Ishikawa (cell line): ENCODE data around the gene KIAA0586.

Experiments
- CEBPB ChIP-seq: IDR thresholded peaks from 2 replicates; pipeline ENCODE4 v1.6.1; 2012
- CREB1 ChIP-seq: IDR thresholded peaks from 2 replicates; pipeline ENCODE4 v1.6.1; 2012; ENCODE audit warnings: low read depth
- EGR1 ChIP-seq: IDR thresholded peaks from 2 replicates; pipeline ENCODE4 v1.6.1; 2012
- EP300 ChIP-seq: IDR thresholded peaks from 2 replicates; pipeline ENCODE4 v1.6.1; 2012; ENCODE audit warnings: borderline replicate concordance
- FOXM1 ChIP-seq: IDR thresholded peaks from 2 replicates; pipeline ENCODE4 v1.6.1; 2012; ENCODE audit warnings: low read depth, borderline replicate concordance
- NFIC ChIP-seq: IDR thresholded peaks from 2 replicates; pipeline ENCODE4 v1.6.1; 2012
- RAD21 ChIP-seq: IDR thresholded peaks from 2 replicates; pipeline ENCODE4 v1.6.1; 2012; ENCODE audit warnings: low read depth
- TAF1 ChIP-seq: IDR thresholded peaks from 2 replicates; pipeline ENCODE4 v1.6.1; 2012; ENCODE audit warnings: low read depth, mild to moderate bottlenecking
- TCF12 ChIP-seq: IDR thresholded peaks from 2 replicates; pipeline ENCODE4 v1.6.1; 2012; ENCODE audit warnings: low read depth
- TEAD4 ChIP-seq: IDR thresholded peaks from 2 replicates; pipeline ENCODE4 v1.6.1; 2012
- YY1 ChIP-seq: IDR thresholded peaks from 2 replicates; pipeline ENCODE4 v1.6.1; 2012; ENCODE audit warnings: low read depth
- ZBTB7A ChIP-seq: IDR thresholded peaks from 2 replicates; pipeline ENCODE4 v1.6.1; 2012; ENCODE audit warnings: low read depth
- TF ChIP-seq, protein P1 (sequence below): IDR thresholded peaks from 2 replicates; pipeline ENCODE4 v1.6.1; 2012
- TF ChIP-seq, protein P2 (sequence below): IDR thresholded peaks from 2 replicates; pipeline ENCODE4 v1.6.1; 2012
- TF ChIP-seq, protein P3 (sequence below): IDR thresholded peaks from 2 replicates; pipeline ENCODE4 v1.6.1; 2012; ENCODE audit warnings: low read depth, mild to moderate bottlenecking

The KIAA0586 gene

DNA sequence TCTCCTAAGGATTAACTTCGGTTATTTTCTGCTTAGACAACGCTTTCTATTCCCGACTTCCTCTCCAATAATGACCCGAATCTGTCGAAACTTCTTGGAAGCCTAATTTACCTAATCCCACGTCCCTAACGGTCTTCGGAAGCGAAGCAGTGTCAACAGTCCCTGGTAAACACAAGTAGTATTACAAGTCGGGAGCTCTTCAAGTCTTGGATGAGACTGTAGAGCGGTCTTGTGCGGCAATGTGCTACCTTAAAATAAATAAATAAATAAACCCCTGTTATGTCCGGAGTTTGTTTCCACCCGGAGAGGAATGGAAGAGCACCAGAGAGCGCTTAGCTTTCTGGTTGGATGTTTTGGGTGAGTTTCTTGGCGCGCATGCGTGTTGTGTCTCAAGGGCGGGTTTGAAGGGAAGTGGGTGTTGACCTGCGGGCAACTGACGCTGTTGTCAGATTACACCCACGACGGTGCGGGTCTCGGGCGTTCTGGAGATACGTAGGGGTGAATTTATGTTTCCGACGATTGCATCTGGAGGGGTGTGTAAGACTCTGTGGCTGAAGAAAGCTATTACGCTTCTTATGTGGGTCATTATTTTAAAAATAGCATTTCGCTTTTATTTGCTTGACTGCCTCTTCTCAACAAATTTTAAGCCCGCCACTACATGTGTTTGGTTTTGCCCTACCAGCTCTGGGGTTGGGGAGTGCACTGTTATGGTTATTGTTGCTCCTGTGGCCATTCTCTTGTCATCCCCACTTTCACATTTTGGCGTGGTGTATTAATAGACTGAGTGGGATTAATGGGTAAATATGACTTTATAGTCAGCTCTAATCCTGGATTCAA lies at the start of gene KIAA0586, which contains the start of gene TIMM9:
TSS of gene KIAA0586 (plus strand) at position 439 of the 837 bp plus-strand sequence. CDS start 546 bp downstream, outside the sequence.
TSS of gene TIMM9 (minus strand) at position 251 of the 837 bp plus-strand sequence. CDS start 15,586 bp downstream, outside the sequence.
- TF ChIP-seq EP300 (no peak), FOXM1 (peak; percentile 86), RAD21 (no peak), CREB1 (0 out of 2 replicates have a peak, but pooled peaks have one; percentile 26)
- TF ChIP-seq, protein P1, sequence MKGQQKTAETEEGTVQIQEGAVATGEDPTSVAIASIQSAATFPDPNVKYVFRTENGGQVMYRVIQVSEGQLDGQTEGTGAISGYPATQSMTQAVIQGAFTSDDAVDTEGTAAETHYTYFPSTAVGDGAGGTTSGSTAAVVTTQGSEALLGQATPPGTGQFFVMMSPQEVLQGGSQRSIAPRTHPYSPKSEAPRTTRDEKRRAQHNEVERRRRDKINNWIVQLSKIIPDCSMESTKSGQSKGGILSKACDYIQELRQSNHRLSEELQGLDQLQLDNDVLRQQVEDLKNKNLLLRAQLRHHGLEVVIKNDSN: no peak
- TF ChIP-seq, protein P2, sequence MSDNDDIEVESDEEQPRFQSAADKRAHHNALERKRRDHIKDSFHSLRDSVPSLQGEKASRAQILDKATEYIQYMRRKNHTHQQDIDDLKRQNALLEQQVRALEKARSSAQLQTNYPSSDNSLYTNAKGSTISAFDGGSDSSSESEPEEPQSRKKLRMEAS: no peak; the same call in none of the 2 replicates

DNA sequence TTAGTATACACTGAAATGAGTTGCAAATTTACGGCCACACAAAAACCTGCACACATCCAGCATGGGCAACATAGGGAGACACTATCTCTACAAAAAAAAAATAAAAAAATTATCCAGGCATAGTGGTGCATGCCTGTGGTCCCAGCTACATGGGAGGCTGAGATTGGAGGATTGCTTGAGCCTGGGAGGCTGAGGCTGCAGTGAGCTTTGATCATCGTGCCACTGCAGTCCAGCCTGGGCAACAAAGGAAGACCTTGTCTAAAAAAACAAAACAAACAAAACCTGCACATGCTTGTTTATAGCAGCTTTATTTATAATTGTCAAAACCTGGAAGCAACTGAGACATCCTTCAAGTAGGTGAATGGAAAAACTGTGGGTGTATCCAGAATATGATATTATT lies 36.7 kb upstream of the KIAA0586 start:
- no peak for TF ChIP-seq TAF1
- TF ChIP-seq, protein P3, sequence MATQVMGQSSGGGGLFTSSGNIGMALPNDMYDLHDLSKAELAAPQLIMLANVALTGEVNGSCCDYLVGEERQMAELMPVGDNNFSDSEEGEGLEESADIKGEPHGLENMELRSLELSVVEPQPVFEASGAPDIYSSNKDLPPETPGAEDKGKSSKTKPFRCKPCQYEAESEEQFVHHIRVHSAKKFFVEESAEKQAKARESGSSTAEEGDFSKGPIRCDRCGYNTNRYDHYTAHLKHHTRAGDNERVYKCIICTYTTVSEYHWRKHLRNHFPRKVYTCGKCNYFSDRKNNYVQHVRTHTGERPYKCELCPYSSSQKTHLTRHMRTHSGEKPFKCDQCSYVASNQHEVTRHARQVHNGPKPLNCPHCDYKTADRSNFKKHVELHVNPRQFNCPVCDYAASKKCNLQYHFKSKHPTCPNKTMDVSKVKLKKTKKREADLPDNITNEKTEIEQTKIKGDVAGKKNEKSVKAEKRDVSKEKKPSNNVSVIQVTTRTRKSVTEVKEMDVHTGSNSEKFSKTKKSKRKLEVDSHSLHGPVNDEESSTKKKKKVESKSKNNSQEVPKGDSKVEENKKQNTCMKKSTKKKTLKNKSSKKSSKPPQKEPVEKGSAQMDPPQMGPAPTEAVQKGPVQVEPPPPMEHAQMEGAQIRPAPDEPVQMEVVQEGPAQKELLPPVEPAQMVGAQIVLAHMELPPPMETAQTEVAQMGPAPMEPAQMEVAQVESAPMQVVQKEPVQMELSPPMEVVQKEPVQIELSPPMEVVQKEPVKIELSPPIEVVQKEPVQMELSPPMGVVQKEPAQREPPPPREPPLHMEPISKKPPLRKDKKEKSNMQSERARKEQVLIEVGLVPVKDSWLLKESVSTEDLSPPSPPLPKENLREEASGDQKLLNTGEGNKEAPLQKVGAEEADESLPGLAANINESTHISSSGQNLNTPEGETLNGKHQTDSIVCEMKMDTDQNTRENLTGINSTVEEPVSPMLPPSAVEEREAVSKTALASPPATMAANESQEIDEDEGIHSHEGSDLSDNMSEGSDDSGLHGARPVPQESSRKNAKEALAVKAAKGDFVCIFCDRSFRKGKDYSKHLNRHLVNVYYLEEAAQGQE: no peak
- TF ChIP-seq TCF12: no peak
- no peak for TF ChIP-seq TEAD4
- no peak for TF ChIP-seq ZBTB7A
- TF ChIP-seq, protein P1: no peak
- no peak for TF ChIP-seq FOXM1
- TF ChIP-seq EGR1: no peak
- TF ChIP-seq, protein P2: no peak
- no peak for TF ChIP-seq CEBPB

DNA sequence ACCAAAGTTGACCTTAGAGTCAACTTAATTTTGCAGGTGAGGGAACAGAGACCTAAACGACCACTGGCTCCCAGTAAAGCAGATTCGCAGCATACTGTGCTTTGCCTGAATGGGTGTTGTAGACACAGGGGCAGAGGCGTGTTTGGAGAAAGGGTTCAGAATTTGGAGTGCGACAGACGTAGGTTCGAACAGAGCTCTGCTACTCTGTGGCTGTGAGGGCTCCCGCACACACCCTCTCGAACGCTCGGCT lies 32.0 kb upstream of the KIAA0586 start:
- no peak for TF ChIP-seq YY1
- TF ChIP-seq CEBPB: no peak
- no peak for TF ChIP-seq EGR1
- no peak for TF ChIP-seq NFIC
- no peak for TF ChIP-seq TCF12
- TF ChIP-seq, protein P3: no peak
- no peak for TF ChIP-seq EP300
- TF ChIP-seq TAF1: no peak
- TF ChIP-seq, protein P2: no peak
- TF ChIP-seq TEAD4: no peak
- no peak for TF ChIP-seq RAD21
- no peak for TF ChIP-seq ZBTB7A
- TF ChIP-seq CREB1: no peak
- no peak for TF ChIP-seq FOXM1
- TF ChIP-seq, protein P1: no peak

DNA sequence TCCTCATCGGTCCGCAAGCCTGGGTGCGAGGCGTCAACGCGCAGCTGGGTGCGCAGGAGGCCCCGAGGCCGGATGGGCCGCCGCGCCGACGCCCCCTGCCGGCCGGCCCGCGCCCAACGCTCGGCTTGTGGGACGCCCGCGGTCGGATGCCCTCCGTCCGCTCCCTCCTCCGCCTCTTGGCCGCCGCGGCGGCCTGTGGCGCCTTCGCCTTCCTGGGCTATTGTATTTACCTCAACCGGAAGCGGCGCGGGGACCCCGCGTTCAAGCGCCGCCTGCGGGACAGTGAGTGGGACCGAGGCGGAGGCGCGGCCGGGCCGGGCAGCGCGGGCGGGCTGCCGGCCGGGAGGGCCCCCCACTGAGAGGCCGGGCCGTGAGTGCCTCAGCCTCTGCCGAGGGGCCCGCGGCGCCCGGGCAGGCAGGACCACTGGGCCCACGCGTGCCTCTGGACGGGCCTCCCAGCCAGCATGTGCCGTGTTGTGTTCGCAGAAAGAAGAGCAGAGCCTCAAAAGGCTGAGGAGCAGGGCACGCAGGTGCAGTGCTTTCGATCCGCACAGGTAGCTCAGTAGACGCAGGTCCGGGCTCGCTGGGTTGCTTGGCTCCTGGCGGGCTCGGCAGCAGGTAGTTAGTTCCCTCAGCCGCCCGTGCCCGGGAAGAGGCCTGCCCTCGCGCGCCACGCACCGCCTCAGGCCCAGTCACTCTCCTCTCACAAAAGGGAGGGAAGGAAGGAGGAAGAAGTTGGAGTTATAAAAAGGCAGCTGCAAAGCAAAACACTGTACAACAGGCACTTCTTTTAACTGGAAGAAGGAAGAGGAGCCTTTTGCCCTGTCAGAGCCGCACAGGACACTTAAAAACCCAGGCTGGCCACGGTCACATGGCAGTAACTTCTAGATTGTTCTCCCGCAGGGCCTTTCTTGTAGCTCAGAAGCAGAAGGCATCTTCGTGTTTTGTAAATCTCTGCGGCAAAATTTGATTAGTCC lies 31.4 kb upstream of the KIAA0586 start, which contains the start of gene TOMM20L:
TSS of gene TOMM20L (plus strand) at position 119 of the 977 bp plus-strand sequence. CDS start at position 147, 28 bp downstream.
- TF ChIP-seq, protein P3: no peak
- TF ChIP-seq RAD21 (peak; percentile 37; the same call in 1 of the 2 replicates), TEAD4 (no peak), CREB1 (no peak), ZBTB7A (no peak)
- TF ChIP-seq, protein P1: no peak
- TF ChIP-seq, protein P2: peak; percentile 93
